Measurements from ENCODE around the gene DCAF8. TPM values are rescaled to one million over a fixed set of nuclear protein-coding genes. Genes with fewer than 3 reads are reported as not detected.

Gene DCAF8
- total and polyA plus RNA-seq, 2 donors (not counting 3 experiments of a cell fraction or from before 2014, with no cell fraction given) = 85.5 to 106 TPM

DNA sequence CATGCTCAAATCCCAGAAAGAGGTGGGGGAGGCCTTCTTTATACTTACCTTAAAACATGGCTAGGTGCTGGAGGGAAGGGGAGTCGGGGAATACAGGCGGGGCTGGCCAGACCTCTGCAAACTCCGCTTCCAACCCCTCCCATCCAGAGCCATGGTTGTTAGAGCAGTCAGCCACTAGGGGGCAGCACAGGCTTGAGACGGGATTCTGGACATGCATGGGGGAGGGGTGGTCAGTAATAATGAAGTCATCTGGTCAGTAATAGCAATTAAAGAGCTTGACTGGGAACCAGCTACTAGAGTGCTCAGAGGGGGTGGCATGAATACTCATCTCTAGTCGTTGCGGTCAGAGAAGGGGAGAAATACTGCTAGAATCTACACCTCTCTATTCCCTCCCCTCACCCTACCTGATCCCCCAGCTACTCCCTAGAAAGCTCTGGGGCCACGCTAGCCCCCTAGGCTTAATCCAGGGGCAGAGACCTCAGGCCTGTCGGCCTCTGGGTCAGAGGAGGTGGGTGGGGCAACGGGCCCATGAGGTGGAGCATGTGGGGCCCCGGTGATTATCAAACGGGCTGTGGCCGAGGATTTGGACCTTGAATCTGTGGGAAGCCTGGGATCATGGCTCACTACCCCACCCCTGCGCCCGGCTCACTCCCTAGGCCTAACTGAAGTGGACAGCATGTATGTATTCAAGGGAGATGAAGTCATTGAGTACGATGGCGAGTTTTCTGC lies 69.1 kb downstream of the DCAF8 start:
- FAIRE-seq = peak; percentile 93
- H2AFZ ChIP-seq (ENCODE audit: low read depth, low read length) = peak overlapping the region; percentile 23

More for the DNA sequence above, 69.1 kb downstream of the DCAF8 start:
- dilution Hi-C loops (cut with MboI; ENCODE audit: extremely low pct_ligation_motif_present, low sequenced_read_pairs) = no loop called here
- intact Hi-C loops (cut with micrococcal nuclease) = loop anchor here (1.0 kb wide), 7 partner anchors 13 to 223 kb away; no protein-coding TSS in a partner anchor
- Histone ChIP-seq H3K9me3 (replicated peaks; ENCODE audit: control insufficient read depth, insufficient read depth, low read length) (no peaks in the 10 kb centered on the region), H3K4me2 (ENCODE audit: insufficient read depth, low read length) (no peak overlapping the region), H3K79me2 (ENCODE audit: control insufficient read depth, insufficient read depth, low read length) (no peaks in the 10 kb centered on the region), H3K27ac (ENCODE audit: insufficient read depth, low read depth, low read length) (no peak overlapping the region), H3K27me3 (ENCODE audit: control insufficient read depth in 2 of 2, insufficient read depth in 2 of 2, low read length in 2 of 2) (no peaks in the 10 kb centered on the region), H4K20me1 (replicated peaks; ENCODE audit: control insufficient read depth, extremely low read depth, insufficient read depth, low read length) (no peaks in the 10 kb centered on the region), H3K9ac (replicated peaks; ENCODE audit: extremely low read depth, insufficient read depth, low read length) (no peak overlapping the region), H3K36me3 (ENCODE audit: control insufficient read depth in 2 of 2, extremely low read depth in 1 of 2, insufficient read depth in 2 of 2, low read length in 2 of 2) (no peaks in the 10 kb centered on the region), H3K4me3 (replicated peaks in 1 of 3; ENCODE audit: insufficient read depth in 1 of 3, low read depth in 1 of 3, low read length in 3 of 3) (no peak overlapping the region), H3K9me1 (replicated peaks; ENCODE audit: control insufficient read depth, extremely low read depth, insufficient read depth, low read length) (no peaks in the 10 kb centered on the region), H3K4me1 (ENCODE audit: control insufficient read depth, extremely low read depth, insufficient read depth, low read length) (peaks cover 5% of the 10 kb centered on the region)
- ChIA-PET POLR2A (interaction anchor here (0.6 to 1.0 kb wide), 3 partner anchors 26 to 98 kb away, joined by 3 to 6 read pairs (median 5); no protein-coding TSS in a partner anchor), CTCF (interaction anchor here (0.5 to 5.7 kb wide), 67 partner anchors 11 to 223 kb away, joined by 3 to 511 read pairs (median 6); partner anchors contain the start of genes DCAF8, IGSF8, PEA15 and PEX19)
- BruUV-seq (replicated peaks) = no TSS peak
- TF ChIP-seq, protein P1, sequence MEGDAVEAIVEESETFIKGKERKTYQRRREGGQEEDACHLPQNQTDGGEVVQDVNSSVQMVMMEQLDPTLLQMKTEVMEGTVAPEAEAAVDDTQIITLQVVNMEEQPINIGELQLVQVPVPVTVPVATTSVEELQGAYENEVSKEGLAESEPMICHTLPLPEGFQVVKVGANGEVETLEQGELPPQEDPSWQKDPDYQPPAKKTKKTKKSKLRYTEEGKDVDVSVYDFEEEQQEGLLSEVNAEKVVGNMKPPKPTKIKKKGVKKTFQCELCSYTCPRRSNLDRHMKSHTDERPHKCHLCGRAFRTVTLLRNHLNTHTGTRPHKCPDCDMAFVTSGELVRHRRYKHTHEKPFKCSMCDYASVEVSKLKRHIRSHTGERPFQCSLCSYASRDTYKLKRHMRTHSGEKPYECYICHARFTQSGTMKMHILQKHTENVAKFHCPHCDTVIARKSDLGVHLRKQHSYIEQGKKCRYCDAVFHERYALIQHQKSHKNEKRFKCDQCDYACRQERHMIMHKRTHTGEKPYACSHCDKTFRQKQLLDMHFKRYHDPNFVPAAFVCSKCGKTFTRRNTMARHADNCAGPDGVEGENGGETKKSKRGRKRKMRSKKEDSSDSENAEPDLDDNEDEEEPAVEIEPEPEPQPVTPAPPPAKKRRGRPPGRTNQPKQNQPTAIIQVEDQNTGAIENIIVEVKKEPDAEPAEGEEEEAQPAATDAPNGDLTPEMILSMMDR (IDR thresholded peaks at IDR 0.05; ENCODE audit: extremely low read depth in 1 of 2, insufficient read depth in 1 of 2, low read depth in 1 of 2, low read length in 2 of 2) = peak; percentile 90 to 91
- TF ChIP-seq JUN (IDR thresholded peaks at IDR 0.05; ENCODE audit: borderline replicate concordance, insufficient read depth, insufficient read length, low read depth) (peak; percentile 26), MYC (IDR thresholded peaks at IDR 0.05; ENCODE audit: low read depth, low read length) (no peak)
- peak; percentile 86 for DNase-seq (ENCODE audit: low read depth, low spot score)

Measured in endothelial cell of umbilical vein (primary cell).